B cell (primary cell): ENCODE results near the gene MTX2.

Experiments used
- CTCF ChIP-seq: fragments of 200-600 bp; IDR thresholded peaks from one replicate; pipeline ENCODE4 v1.8.0; 2022; ENCODE audit warnings: antibody characterized with exemption, mild to moderate bottlenecking
- EZH2 ChIP-seq: IDR thresholded peaks from 2 replicates; pipeline ENCODE4 v1.6.1; 2012; ENCODE audit warnings: borderline replicate concordance, low read depth, mild to moderate bottlenecking, moderate library complexity, low read length; ENCODE audit not compliant: insufficient read depth, poor library complexity, severe bottlenecking

DNA sequence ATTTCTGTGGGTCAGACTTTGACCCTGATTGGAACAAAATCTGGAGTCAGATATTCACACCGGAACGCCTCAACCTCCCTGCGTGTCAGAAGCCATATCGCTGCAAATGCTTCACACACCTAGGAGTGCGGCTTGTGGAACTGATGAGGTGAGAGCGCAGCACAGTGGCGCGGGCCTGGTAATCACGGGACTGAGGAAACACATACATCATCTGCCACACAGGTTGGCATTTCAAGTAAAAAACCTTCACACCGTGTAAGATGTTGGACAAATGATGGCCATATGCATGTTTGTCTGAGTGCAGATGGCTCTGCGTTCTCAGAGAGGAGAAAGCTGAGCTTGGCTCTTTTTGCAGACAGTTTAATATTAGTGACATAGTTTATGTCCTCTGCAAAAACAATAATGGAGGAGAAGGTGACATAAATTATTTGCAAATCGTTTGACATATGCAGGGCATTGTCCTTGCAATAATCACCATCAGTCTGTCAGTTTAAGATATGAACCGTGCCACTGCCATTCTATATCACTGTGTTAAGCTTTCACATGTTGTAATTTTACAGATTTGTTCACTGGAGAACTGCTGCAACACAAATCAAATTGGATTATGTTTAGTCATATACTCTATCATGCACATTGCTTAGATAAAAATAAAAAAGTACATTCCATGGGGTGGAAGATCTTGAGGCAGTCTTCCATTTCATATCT lies 101.4 kb downstream of the MTX2 start:
- TF ChIP-seq EZH2 (no peak), CTCF (no peak)
